GM08714 (cell line): ENCODE results near the gene SLC39A7.

Experiments used
- H3K4me3 ChIP-seq: fragments of 200-500 bp; sonication (Bioruptor generic); 2 replicates; pipeline ENCODE4 v1.5.1; 2014; ENCODE audit warnings: mild to moderate bottlenecking, low read length, inconsistent platforms
- ZNF274 ChIP-seq: IDR thresholded peaks from 2 replicates; pipeline ENCODE4 v1.6.1; 2012; ENCODE audit warnings: mild to moderate bottlenecking, low read depth, low read length

Gene SLC39A7

GRCh38 chr6:33200219-33201146, at the start of gene SLC39A7, which contains the start of gene RXRB:
Gene SLC39A7 (plus strand): TSS chr6:33200867. CDS start chr6:33201246, 379 bp downstream.
Gene RXRB (minus strand): TSS chr6:33200665. CDS start chr6:33200476, 189 bp downstream.
- no peak for TF ChIP-seq ZNF274
- H3K4me3 ChIP-seq: peak within 1 kb of the TSS; percentile 91

DNA sequence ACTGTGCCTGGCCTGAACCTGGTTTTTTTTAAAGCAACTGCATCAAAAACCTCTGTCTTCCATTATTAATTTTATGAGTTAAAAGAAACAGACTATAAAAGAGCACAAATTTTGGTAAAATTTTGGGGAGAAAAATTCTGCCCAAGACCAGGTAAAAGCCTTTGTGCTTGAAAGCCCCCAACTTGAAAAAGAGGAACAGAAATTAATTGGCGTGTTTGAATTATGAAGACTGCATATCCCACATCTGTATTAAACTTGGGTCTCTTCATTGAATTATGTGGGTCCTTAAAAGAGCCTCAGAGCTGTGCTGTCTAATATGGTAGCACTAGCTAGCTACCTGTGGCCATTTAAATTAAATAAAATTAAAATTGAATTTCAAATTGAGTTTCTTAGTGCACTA, 49.6 kb upstream of the SLC39A7 start:
- TF ChIP-seq ZNF274: no peak
- H3K4me3 ChIP-seq: no peak overlapping the region

GRCh38 chr6:33154349-33154748, 46.3 kb upstream of the SLC39A7 start:
- H3K4me3 ChIP-seq: no peak overlapping the region
- TF ChIP-seq ZNF274: no peak

- no peak overlapping the region for H3K4me3 ChIP-seq
- no peak for TF ChIP-seq ZNF274
These were observed 44.1 kb upstream of the SLC39A7 start for GRCh38 chr6:33156561-33156960.

DNA sequence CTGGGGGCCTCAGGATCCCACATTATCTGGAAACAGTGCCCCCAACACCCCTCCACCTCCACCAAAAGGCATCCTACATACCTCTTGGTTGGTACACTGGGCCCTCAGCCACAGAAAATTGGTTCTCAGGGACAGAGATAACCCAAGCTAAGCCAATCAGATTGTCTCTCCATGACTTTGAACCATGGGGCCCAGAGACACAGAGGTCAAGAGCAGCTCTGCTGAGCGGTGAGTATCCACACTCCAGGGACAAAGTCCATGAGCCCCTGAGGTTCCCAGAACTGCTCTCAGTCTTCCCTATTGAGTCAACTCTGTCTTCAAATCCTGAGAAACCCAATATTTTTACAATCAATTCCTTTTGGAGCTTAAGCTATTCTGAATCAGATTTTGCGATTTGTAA, 43.7 kb upstream of the SLC39A7 start:
- no peak for TF ChIP-seq ZNF274
- H3K4me3 ChIP-seq: no peak overlapping the region

- H3K4me3 ChIP-seq: no peak overlapping the region
- no peak for TF ChIP-seq ZNF274
These were observed 40.6 kb upstream of the SLC39A7 start for GRCh38 chr6:33160096-33160495.

- no peak overlapping the region for H3K4me3 ChIP-seq
- no peak for TF ChIP-seq ZNF274
These were observed 39.8 kb upstream of the SLC39A7 start for GRCh38 chr6:33160728-33161344.

- TF ChIP-seq ZNF274: no peak
- H3K4me3 ChIP-seq: no peak overlapping the region; the same call in 1 of the 2 replicates
These were observed 39.0 kb upstream of the SLC39A7 start for GRCh38 chr6:33161354-33162331.

DNA sequence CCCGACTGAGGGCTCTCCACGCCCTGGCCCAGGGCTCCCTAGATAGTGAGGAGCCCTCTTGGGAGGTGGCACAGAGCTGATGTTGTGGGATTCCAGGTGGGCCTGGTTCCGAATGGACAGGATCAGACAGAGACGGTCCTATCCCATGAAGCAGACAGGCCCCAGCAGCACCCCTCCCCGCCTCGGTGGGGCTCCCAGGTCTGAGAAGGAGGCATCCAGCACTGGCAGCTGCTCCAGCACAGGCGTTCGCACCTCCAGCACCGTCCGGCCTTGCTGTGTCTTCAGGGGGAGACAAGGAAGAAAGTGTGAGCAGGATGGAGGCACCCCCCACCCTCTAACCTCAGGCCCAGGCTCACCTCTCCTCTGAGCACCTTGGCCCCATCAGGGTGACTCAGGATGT, 37.1 kb upstream of the SLC39A7 start:
- no peak for TF ChIP-seq ZNF274
- no peak overlapping the region for H3K4me3 ChIP-seq

- no peak for TF ChIP-seq ZNF274
- H3K4me3 ChIP-seq: no peak overlapping the region
These were observed 36.5 kb upstream of the SLC39A7 start for GRCh38 chr6:33164176-33164575.

- no peak for TF ChIP-seq ZNF274
- no peak overlapping the region for H3K4me3 ChIP-seq
These were observed 35.8 kb upstream of the SLC39A7 start for GRCh38 chr6:33164665-33165373.

DNA sequence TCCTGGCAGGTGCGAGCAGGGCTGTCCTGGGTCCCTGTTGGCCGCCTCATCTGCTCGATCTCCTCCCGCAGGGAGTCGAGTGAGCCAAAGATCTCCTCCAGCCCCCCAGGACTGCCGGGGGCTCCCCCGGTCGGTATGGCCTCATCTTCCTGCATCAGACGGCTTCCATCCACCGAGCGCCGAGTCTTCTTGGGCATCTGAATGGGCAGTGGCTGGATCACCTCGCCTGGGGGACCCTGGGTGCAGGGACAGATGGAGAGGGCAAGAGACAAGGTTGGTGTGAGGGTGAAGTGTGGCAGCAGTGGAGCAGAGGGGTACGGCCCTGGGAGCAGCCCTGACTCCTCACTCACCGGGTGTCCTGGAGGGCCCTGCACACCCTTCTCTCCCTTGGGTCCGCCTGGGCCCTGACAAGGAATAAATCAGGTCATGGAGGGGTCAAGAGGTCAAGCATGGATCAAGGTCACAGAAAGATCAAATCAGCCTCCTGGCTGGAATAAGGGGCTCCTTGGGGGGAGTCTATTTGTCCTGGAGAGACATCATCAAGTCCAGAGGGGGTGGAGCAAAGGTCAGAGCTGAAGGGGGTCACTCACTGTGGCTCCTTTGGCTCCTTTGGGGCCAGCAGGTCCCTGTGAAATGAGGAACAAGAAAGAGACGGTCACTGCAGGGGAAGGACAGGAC, 34.9 kb upstream of the SLC39A7 start:
- H3K4me3 ChIP-seq: no peak overlapping the region
- TF ChIP-seq ZNF274: no peak

- TF ChIP-seq ZNF274: no peak
These were observed 34.3 kb upstream of the SLC39A7 start for GRCh38 chr6:33166363-33166762.

More at GRCh38 chr6:33166363-33166762, 34.3 kb upstream of the SLC39A7 start:
- H3K4me3 ChIP-seq: no peak overlapping the region
